GM13977 (cell line): Measurements from ENCODE around the gene ADGRL4.

Source experiments
- DNase-seq: peaks from one replicate; pipeline ENCODE4 v3.0.0; 2012; ENCODE audit warnings: low spot score
- in situ Hi-C: fragments of 300-500 bp; cut with MboI; formaldehyde crosslinking; loops from one replicate; pipeline ENCODE4 v1.12.0; 2022; ENCODE audit warnings: low sequenced_read_pairs, low pct_unique_long_range_greater_than_20kb, mixed read lengths, inconsistent platforms; ENCODE audit not compliant: unreplicated experiment
- TF ChIP-seq, protein P1 (sequence below): IDR thresholded peaks from 2 replicates; pipeline ENCODE4 v1.5.1; 2012; ENCODE audit warnings: mild to moderate bottlenecking, control low read depth; ENCODE audit not compliant: insufficient read depth; ENCODE audit errors: extremely low read depth, missing control alignments

The ADGRL4 gene

GRCh38 chr1:78854556-78854955, 152.0 kb downstream of the ADGRL4 start:
- TF ChIP-seq, protein P1, sequence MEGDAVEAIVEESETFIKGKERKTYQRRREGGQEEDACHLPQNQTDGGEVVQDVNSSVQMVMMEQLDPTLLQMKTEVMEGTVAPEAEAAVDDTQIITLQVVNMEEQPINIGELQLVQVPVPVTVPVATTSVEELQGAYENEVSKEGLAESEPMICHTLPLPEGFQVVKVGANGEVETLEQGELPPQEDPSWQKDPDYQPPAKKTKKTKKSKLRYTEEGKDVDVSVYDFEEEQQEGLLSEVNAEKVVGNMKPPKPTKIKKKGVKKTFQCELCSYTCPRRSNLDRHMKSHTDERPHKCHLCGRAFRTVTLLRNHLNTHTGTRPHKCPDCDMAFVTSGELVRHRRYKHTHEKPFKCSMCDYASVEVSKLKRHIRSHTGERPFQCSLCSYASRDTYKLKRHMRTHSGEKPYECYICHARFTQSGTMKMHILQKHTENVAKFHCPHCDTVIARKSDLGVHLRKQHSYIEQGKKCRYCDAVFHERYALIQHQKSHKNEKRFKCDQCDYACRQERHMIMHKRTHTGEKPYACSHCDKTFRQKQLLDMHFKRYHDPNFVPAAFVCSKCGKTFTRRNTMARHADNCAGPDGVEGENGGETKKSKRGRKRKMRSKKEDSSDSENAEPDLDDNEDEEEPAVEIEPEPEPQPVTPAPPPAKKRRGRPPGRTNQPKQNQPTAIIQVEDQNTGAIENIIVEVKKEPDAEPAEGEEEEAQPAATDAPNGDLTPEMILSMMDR = no peak
- in situ Hi-C loops = no loop called here
- no peak for DNase-seq

DNA sequence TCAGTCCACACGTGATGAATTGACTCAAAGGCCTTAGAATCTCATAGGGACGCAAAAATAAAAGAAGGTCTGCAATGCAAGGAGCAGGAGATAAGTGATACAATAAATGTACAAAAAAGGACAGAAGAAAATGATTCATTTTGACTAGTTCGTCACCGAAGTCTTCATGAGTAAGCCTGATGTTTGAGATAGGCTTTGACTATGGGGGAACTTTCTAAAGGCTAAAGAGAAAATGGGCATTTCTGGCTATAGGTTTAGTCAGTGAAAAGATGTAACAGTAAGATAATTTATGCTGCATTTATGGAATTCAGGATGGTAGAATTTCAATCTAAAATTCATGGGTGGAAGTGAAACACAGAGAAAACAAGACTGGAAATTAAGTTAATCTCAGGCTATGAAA, 163.0 kb downstream of the ADGRL4 start:
- TF ChIP-seq, protein P1 = no peak
- in situ Hi-C loops = loop anchor here (25.0 kb wide), 1 partner anchor 519 kb away; no protein-coding TSS in a partner anchor
- DNase-seq = no peak

DNA sequence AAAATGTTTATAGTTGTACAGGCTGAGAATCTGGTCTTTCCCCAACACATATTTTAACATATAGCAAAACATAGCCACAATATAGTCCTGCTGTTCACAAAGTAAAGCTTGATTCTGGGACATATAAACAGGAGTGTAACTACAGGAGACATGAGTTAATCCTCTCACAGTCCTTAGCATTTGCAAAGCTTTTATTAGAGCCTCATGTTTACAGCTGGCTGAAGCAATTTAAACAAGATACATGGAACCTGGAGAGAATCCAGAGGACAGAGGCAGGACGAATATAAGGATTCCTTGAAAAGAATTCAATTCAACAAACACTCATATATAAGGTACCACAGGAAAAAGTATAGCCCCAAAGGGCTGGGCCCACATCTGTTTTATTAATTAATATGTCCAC, 163.4 kb downstream of the ADGRL4 start:
- TF ChIP-seq, protein P1 = no peak
- no peak for DNase-seq
- in situ Hi-C loops = loop anchor here (25.0 kb wide), 1 partner anchor 519 kb away; no protein-coding TSS in a partner anchor

DNA sequence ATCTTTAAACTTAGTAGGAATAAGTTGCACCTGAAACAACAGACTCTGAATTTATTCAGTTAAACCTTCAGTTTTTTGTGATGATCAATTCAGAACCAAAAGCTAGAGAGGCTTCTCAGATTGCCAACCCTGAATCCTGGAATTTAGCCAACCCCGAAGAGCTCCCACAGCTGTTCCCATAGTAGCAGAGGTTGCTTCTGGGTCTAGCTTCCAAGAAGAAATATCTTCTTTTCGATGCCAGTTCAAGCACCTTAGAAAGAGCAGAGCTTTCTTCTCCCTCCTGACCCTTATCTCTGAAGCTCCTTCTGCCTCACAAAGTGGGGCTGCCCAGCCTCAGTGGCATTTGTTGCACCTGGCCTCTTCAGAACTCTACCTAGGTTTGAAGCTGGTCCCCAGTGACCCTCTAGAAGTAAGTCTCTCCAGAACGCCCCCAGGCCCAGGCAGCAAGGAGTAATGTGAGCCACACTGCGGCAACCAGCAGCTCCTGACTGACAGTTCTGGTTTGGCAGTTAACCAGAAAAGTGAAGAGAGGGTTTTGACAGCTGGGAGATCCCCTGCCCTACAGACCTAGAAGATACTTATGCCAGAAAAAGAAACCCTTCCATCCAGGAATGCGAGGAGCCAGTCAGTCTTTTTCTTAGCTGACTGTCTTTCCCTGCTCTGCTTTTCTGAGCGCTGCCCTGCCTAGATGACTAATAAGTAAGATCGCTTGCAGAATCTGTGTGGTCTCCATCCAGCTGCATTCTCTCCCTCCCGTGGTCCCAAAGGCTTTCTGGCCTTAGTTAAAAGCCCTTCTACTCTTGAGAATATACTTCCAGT, 165.9 kb downstream of the ADGRL4 start:
- DNase-seq = no peak
- TF ChIP-seq, protein P1 = no peak
- in situ Hi-C loops = loop anchor here (25.0 kb wide), 1 partner anchor 522 kb away; no protein-coding TSS in a partner anchor
